IMR-90 (cell line): ENCODE results near the gene SMIM44. TPM values are rescaled to one million over a fixed set of nuclear protein-coding genes. Genes with fewer than 3 reads are reported as not detected.

Experiments
- ATAC-seq: fragments of 200-7000 bp; cut with Tn5 transposase; 2 replicates; pipeline ENCODE4 v1.9.1; 2020; ENCODE audit warnings: low read depth, mild to moderate bottlenecking, moderate library complexity
- BruUV-seq: library from RNA; stranded (reverse); fragments of 400-500 nt; replicated peaks from 2 replicates; lab custom pipeline; 2021; lab: Mats Ljungman, UMichigan
- CTCF ChIA-PET: fragments of 300-600 bp; formaldehyde crosslinking; extraction: SDS; loops from one replicate; lab custom pipeline; 2021; ENCODE audit warnings: antibody characterized with exemption; lab: Yijun Ruan, JAX
- POLR2A ChIA-PET: fragments of 300-600 bp; sonication (Branson Sonifier 250); formaldehyde crosslinking; loops from one replicate; lab custom pipeline; 2022; ENCODE audit warnings: antibody characterized with exemption; ENCODE audit not compliant: unreplicated experiment; lab: Charles Lee
- DNase-seq: peaks from one replicate; pipeline ENCODE4 v3.0.0; 2013
- H2AFZ ChIP-seq: replicated peaks from 2 replicates; pipeline ENCODE3; 2013; ENCODE audit warnings: low read length, mild to moderate bottlenecking; ENCODE audit not compliant: poor library complexity
- H2AK5ac ChIP-seq: 2 replicates; pipeline ENCODE4 v1.6.1; 2013; ENCODE audit warnings: low read depth, low read length, inconsistent platforms
- H2AK9ac ChIP-seq: replicated peaks from 2 replicates; pipeline ENCODE3; 2013; ENCODE audit warnings: mild to moderate bottlenecking, low read depth, low read length, moderate library complexity; ENCODE audit not compliant: poor library complexity
- H2BK120ac ChIP-seq: 2 replicates; pipeline ENCODE4 v1.6.1; 2013; ENCODE audit warnings: low read depth, low read length, inconsistent platforms
- H2BK15ac ChIP-seq: 3 replicates; pipeline ENCODE4 v1.6.1; 2013; ENCODE audit warnings: low read depth, low read length, inconsistent platforms
- H2BK20ac ChIP-seq: 2 replicates; pipeline ENCODE4 v1.6.1; 2013; ENCODE audit warnings: low read depth, mild to moderate bottlenecking, inconsistent platforms, low read length, moderate library complexity
- H2BK5ac ChIP-seq: 2 replicates; pipeline ENCODE4 v1.6.1; 2013; ENCODE audit warnings: mild to moderate bottlenecking, low read depth, low read length, inconsistent platforms; ENCODE audit not compliant: poor library complexity, severe bottlenecking
- H3K14ac ChIP-seq: replicated peaks from 2 replicates; pipeline ENCODE4 v1.6.1; 2013; ENCODE audit warnings: low read depth, low read length, inconsistent platforms
- H3K18ac ChIP-seq: 2 replicates; pipeline ENCODE4 v1.6.1; 2013; ENCODE audit warnings: low read depth, low read length, control low read depth
- H3K23ac ChIP-seq: 2 replicates; pipeline ENCODE4 v1.6.1; 2013; ENCODE audit warnings: low read depth, low read length, inconsistent platforms
- H3K27ac ChIP-seq: 2 replicates; pipeline ENCODE4 v1.5.1; 2013; ENCODE audit warnings: mild to moderate bottlenecking, control low read depth, low read length; ENCODE audit not compliant: insufficient read depth
- H3K27me3 ChIP-seq: 2 replicates; pipeline ENCODE4 v1.6.1; 2013; ENCODE audit warnings: low read length; ENCODE audit not compliant: control insufficient read depth, insufficient read depth
- H3K36me3 ChIP-seq: 2 replicates; pipeline ENCODE4 v1.6.1; 2013; ENCODE audit warnings: low read length, mixed read lengths; ENCODE audit not compliant: control insufficient read depth, insufficient read depth
- H3K4ac ChIP-seq: 2 replicates; pipeline ENCODE4 v1.6.1; 2013; ENCODE audit warnings: low read depth, low read length, inconsistent platforms
- H3K4me1 ChIP-seq: 2 replicates; pipeline ENCODE4 v1.6.1; 2013; ENCODE audit warnings: low read length, mixed read lengths; ENCODE audit not compliant: control insufficient read depth, insufficient read depth
- H3K4me2 ChIP-seq: 2 replicates; pipeline ENCODE4 v1.6.1; 2013; ENCODE audit warnings: low read depth, mild to moderate bottlenecking, control low read depth, low read length, moderate library complexity
- H3K4me3 ChIP-seq: 2 replicates; pipeline ENCODE4 v1.5.1; 2013; ENCODE audit warnings: low read depth, mild to moderate bottlenecking, control low read depth, low read length, moderate library complexity; ENCODE audit not compliant: insufficient read depth
- H3K56ac ChIP-seq: 2 replicates; pipeline ENCODE4 v1.6.1; 2013; ENCODE audit warnings: low read length, inconsistent platforms; ENCODE audit not compliant: insufficient read depth; ENCODE audit errors: extremely low read depth
- H3K79me1 ChIP-seq, 2 experiments: 2 replicates each; pipeline ENCODE4 v1.6.1; 2013; ENCODE audit warnings: low read length in 2 of 2, inconsistent platforms in 1 of 2, low read depth in 1 of 2
- H3K9ac ChIP-seq: 2 replicates; pipeline ENCODE4 v1.6.1; 2013; ENCODE audit warnings: low read depth, low read length, control low read depth
- H3K9me1 ChIP-seq: 2 replicates; pipeline ENCODE4 v1.6.1; 2013; ENCODE audit warnings: low read length, inconsistent platforms; ENCODE audit not compliant: insufficient read depth
- H3K9me3 ChIP-seq: 2 replicates; pipeline ENCODE4 v1.6.1; 2013; ENCODE audit warnings: low read length; ENCODE audit not compliant: control insufficient read depth, insufficient read depth
- H4K20me1 ChIP-seq: 2 replicates; pipeline ENCODE4 v1.6.1; 2013; ENCODE audit warnings: low read length, inconsistent platforms; ENCODE audit not compliant: insufficient read depth
- H4K5ac ChIP-seq: 2 replicates; pipeline ENCODE4 v1.6.1; 2013; ENCODE audit warnings: mild to moderate bottlenecking, low read depth, low read length, control low read depth
- H4K8ac ChIP-seq, 2 experiments: 2 replicates each; pipeline ENCODE4 v1.6.1; 2013; ENCODE audit warnings: low read depth in 2 of 2, low read length in 2 of 2, control low read depth in 1 of 2, inconsistent platforms in 1 of 2
- H4K91ac ChIP-seq: 2 replicates; pipeline ENCODE4 v1.6.1; 2013; ENCODE audit warnings: low read depth, low read length, inconsistent platforms; ENCODE audit not compliant: insufficient read depth
- CHD1 ChIP-seq: IDR thresholded peaks from 2 replicates; pipeline ENCODE4 v1.6.1; 2012; ENCODE audit warnings: low read depth, low read length, improper control_type of control experiment
- CTCF ChIP-seq: conservative IDR thresholded peaks from 2 replicates; pipeline ENCODE4 v1.5.1; 2012; ENCODE audit warnings: mild to moderate bottlenecking, low read depth, low read length, improper control_type of control experiment
- MXI1 ChIP-seq: IDR thresholded peaks from 2 replicates; pipeline ENCODE4 v1.6.1; 2012; ENCODE audit warnings: low read depth, mild to moderate bottlenecking, low read length, moderate library complexity, borderline replicate concordance
- POLR2A ChIP-seq: IDR thresholded peaks from 2 replicates; pipeline ENCODE4 v1.6.1; 2012; ENCODE audit warnings: mild to moderate bottlenecking, low read depth, low read length
- RCOR1 ChIP-seq: IDR thresholded peaks from 2 replicates; pipeline ENCODE4 v1.6.1; 2012; ENCODE audit warnings: mild to moderate bottlenecking, low read length, improper control_type of control experiment; ENCODE audit not compliant: insufficient replicate concordance
- WGBS, 2 experiments: methylation state at CpG; one replicate each; pipeline versions ENCODE4 v1.1.5 to v1.1.7; 2013; ENCODE audit warnings: missing lambda C conversion rate in 2 of 2; ENCODE audit not compliant: insufficient read length in 1 of 2; ENCODE audit errors: extremely low coverage in 2 of 2; 5-methylcytosine and 5-hydroxymethylcytosine counted together
- dilution Hi-C: fragments of 300-500 bp; cut with HindIII; formaldehyde crosslinking; loops from one replicate; pipeline ENCODE4 v1.14.3; 2018; ENCODE audit warnings: low sequenced_read_pairs; ENCODE audit not compliant: unreplicated experiment
- in situ Hi-C: fragments of 300-500 bp; cut with MboI; formaldehyde crosslinking; loops from 3 replicates; pipeline ENCODE4 v1.14.3; 2019; ENCODE audit warnings: low sequenced_read_pairs, inconsistent platforms, mixed read lengths
- intact Hi-C: fragments of 100-400 bp; cut with micrococcal nuclease; formaldehyde crosslinking; loops from 2 replicates; pipeline ENCODE4 v1.10.0; 2022
- polyA plus RNA-seq, 3 experiments: library from polyadenylated mRNA; depleted of rRNA; stranded (reverse); fragments of >200 nt; gene quantifications; 2 replicates each; pipeline ENCODE4 v1.2.3, GENCODE V29; 2012; ENCODE audit warnings: low replicate concordance in 1 of 3
- total RNA-seq: library from RNA; depleted of rRNA; stranded (reverse); fragments of >200 nt; gene quantifications from 2 replicates; pipeline ENCODE4 v1.2.3, GENCODE V29; 2012

SMIM44 gene
- total and polyA plus RNA-seq, 2 of the 4 experiments (the other 2 are of a cell fraction) = not detected

GRCh38 chr19:3524904-3525451, 41.7 kb upstream of the SMIM44 start:
- ATAC-seq (no peak), DNase-seq (no peak)
- H4K20me1 ChIP-seq = peaks cover 57% of the 10 kb centered on the region
- no peak overlapping the region for H4K5ac ChIP-seq
- H3K9me3 ChIP-seq = no peaks in the 10 kb centered on the region
- no TSS peak for BruUV-seq
- H3K14ac ChIP-seq = no peak overlapping the region
- no peak overlapping the region for H3K56ac ChIP-seq
- H3K9ac ChIP-seq = no peak overlapping the region
- intact Hi-C loops = no loop called here
- no peak overlapping the region for H2BK5ac ChIP-seq
- no peak overlapping the region for H3K18ac ChIP-seq
- 92% methylated on average over 8 of the region's 20 CpGs; no CpG with 5 or more reads in 1 of the 2 experiments for WGBS, 2 experiments
- no peak overlapping the region for H2BK120ac ChIP-seq
- H2BK20ac ChIP-seq = no peak overlapping the region
- H2AFZ ChIP-seq = no peak overlapping the region
- H2BK15ac ChIP-seq = no peak overlapping the region
- no peak overlapping the region for H4K91ac ChIP-seq
- H2AK9ac ChIP-seq = no peak overlapping the region
- H3K4ac ChIP-seq = no peak overlapping the region
- ChIA-PET CTCF (interaction anchor here (0.6 kb wide), 1 partner anchor 250 kb away, joined by 3 read pairs; no protein-coding TSS in a partner anchor), POLR2A (no interaction called here)
- H3K79me1 ChIP-seq = peaks cover 25 to 67% of the 10 kb centered on the region in 2 experiments
- H3K27ac ChIP-seq = no peak overlapping the region
- dilution Hi-C loops = no loop called here
- no peaks in the 10 kb centered on the region for H3K27me3 ChIP-seq
- no peak overlapping the region for H4K8ac ChIP-seq
- peaks cover 12% of the 10 kb centered on the region; the same call in 1 of the 2 replicates for H3K9me1 ChIP-seq
- in situ Hi-C loops = no loop called here
- no peak for TF ChIP-seq CHD1
- TF ChIP-seq POLR2A = no peak
- TF ChIP-seq MXI1 = no peak
- no peak for TF ChIP-seq CTCF
- TF ChIP-seq RCOR1 = no peak
- H2AK5ac ChIP-seq = no peak overlapping the region
- H3K4me3 ChIP-seq = no peak overlapping the region
- H3K23ac ChIP-seq = no peak overlapping the region
- H3K4me1 ChIP-seq = no peaks in the 10 kb centered on the region
- H3K4me2 ChIP-seq = no peak overlapping the region
- H3K36me3 ChIP-seq = peaks cover 50% of the 10 kb centered on the region
